Measurements from ENCODE around the gene PSME1.

GRCh38 chr14:24167469-24168114 is 31.6 kb downstream of the PSME1 start:
- TF ChIP-seq CTCF (IDR thresholded peaks at IDR 0.05; ENCODE audit: poor library complexity, severe bottlenecking): no peak
- TF ChIP-seq EZH2 (IDR thresholded peaks at IDR 0.05; ENCODE audit: borderline replicate concordance, insufficient read depth, low read length, poor library complexity, severe bottlenecking): no peak
- TF ChIP-seq EP300 (conservative IDR thresholded peaks at IDR 0.05; ENCODE audit: poor library complexity, severe bottlenecking): no peak

All from neural cell (in vitro differentiated cells).